Activated naive CD4-positive, alpha-beta T cell treated with anti-CD3 and anti-CD28 coated beads, Interleukin-2, amount 10 ng/mL, durations not matched to agents 7 days and 5 days (primary cell): ENCODE results near the gene BDH2.

Experiments
- CTCF ChIA-PET: fragments of 350-600 bp; sonication (Branson Sonifier 250); formaldehyde crosslinking; loops from one replicate; lab custom pipeline; 2021; ENCODE audit warnings: antibody characterized with exemption; lab: Charles Lee
- DNase-seq: peaks from one replicate; pipeline ENCODE4 v3.0.0-alpha.2; 2020
- H3K27ac Mint-ChIP-seq: one replicate; pipeline ENCODE4 v1.8.0; 2021; ENCODE audit warnings: mild to moderate bottlenecking, moderate library complexity, mixed read lengths
- H3K27me3 Mint-ChIP-seq: one replicate; pipeline ENCODE4 v1.8.0; 2021; ENCODE audit warnings: mild to moderate bottlenecking, mixed read lengths
- H3K36me3 Mint-ChIP-seq: one replicate; pipeline ENCODE4 v1.8.0; 2021; ENCODE audit warnings: mixed read lengths
- H3K4me1 Mint-ChIP-seq: one replicate; pipeline ENCODE4 v1.8.0; 2021; ENCODE audit warnings: mixed read lengths
- H3K4me3 Mint-ChIP-seq: one replicate; pipeline ENCODE4 v1.8.0; 2021; ENCODE audit warnings: mild to moderate bottlenecking, moderate library complexity, mixed read lengths
- H3K9me3 Mint-ChIP-seq: one replicate; pipeline ENCODE4 v1.8.0; 2021; ENCODE audit warnings: mixed read lengths

The BDH2 gene

GRCh38 chr4:103075435-103075893 is 24.2 kb downstream of the BDH2 start:
- Mint-ChIP-seq H3K27ac (peak overlapping the region; percentile 99), H3K4me3 (peak overlapping the region; percentile 98), H3K36me3 (peaks cover 24% of the 10 kb centered on the region), H3K27me3 (no peaks in the 10 kb centered on the region), H3K4me1 (peaks cover 52% of the 10 kb centered on the region), H3K9me3 (no peaks in the 10 kb centered on the region)
- DNase-seq, result no peak
- CTCF ChIA-PET, result interaction anchor here (0.7 to 3.0 kb wide), 4 partner anchors 16 to 46 kb away, joined by 3 to 16 read pairs (median 4); no protein-coding TSS in a partner anchor

- DNase-seq, result no peak
- H3K27ac Mint-ChIP-seq, result peak overlapping the region; percentile 99
- peaks cover 52% of the 10 kb centered on the region for H3K4me1 Mint-ChIP-seq
- CTCF ChIA-PET, result interaction anchor here (0.6 to 3.0 kb wide), 4 partner anchors 10 to 45 kb away, joined by 3 to 16 read pairs (median 4); no protein-coding TSS in a partner anchor
- H3K9me3 Mint-ChIP-seq, result no peaks in the 10 kb centered on the region
- no peaks in the 10 kb centered on the region for H3K27me3 Mint-ChIP-seq
- peaks cover 24% of the 10 kb centered on the region for H3K36me3 Mint-ChIP-seq
- H3K4me3 Mint-ChIP-seq, result peak overlapping the region; percentile 98
Measured at GRCh38 chr4:103074744-103075434, 24.7 kb downstream of the BDH2 start.

DNA sequence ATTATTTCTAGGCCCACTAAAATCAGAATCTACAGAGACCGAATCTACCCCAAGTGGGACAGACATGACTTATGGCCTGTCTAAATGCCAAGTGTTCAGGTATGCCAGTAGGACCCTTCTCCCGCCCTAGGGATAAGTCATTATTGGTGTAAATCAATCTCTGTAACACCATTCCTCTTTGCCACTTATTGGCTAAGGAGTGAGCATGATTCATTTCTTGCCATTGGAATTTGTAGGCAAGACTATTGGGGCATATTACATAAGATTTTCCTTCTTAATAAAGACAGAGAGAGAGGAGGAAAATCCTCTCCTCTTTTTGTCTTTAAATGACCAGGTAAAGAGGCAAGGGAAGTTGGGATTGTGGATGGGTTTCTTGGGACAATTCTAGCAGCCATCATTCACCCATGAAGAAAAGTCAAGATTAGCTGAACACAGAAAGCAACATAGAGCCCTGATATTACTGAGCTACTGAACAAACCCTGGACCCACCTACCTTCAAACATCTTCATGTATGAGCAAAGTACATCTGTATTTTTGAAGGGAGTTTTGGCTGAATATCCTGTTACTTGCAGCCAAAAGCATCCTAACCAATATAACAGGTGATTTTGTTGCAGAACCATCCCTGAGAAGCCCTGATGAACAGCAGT is 25.7 kb downstream of the BDH2 start:
- H3K27ac Mint-ChIP-seq, result no peak overlapping the region
- H3K4me3 Mint-ChIP-seq, result peak overlapping the region; percentile 98
- DNase-seq, result no peak
- CTCF ChIA-PET, result interaction anchor here (3.0 kb wide), 1 partner anchor 28 kb away, joined by 16 read pairs; no protein-coding TSS in a partner anchor
- H3K27me3 Mint-ChIP-seq, result no peaks in the 10 kb centered on the region
- peaks cover 47% of the 10 kb centered on the region for H3K4me1 Mint-ChIP-seq
- no peaks in the 10 kb centered on the region for H3K9me3 Mint-ChIP-seq
- peaks cover 23% of the 10 kb centered on the region for H3K36me3 Mint-ChIP-seq

GRCh38 chr4:103067841-103068547 is 31.6 kb downstream of the BDH2 start:
- Mint-ChIP-seq H3K27me3 (no peaks in the 10 kb centered on the region), H3K9me3 (no peaks in the 10 kb centered on the region), H3K27ac (no peak overlapping the region), H3K4me1 (peaks cover 12% of the 10 kb centered on the region), H3K4me3 (no peak overlapping the region), H3K36me3 (peaks cover 35% of the 10 kb centered on the region)
- no peak for DNase-seq
- CTCF ChIA-PET, result no interaction called here

- no peak overlapping the region for H3K4me3 Mint-ChIP-seq
- CTCF ChIA-PET, result interaction anchor here (0.7 to 1.8 kb wide), 3 partner anchors 10 to 32 kb away, joined by 3 to 6 read pairs (median 5); no protein-coding TSS in a partner anchor
- H3K36me3 Mint-ChIP-seq, result peaks cover 38% of the 10 kb centered on the region
- no peaks in the 10 kb centered on the region for H3K9me3 Mint-ChIP-seq
- H3K27ac Mint-ChIP-seq, result no peak overlapping the region
- DNase-seq, result no peak
- H3K27me3 Mint-ChIP-seq, result no peaks in the 10 kb centered on the region
- H3K4me1 Mint-ChIP-seq, result peaks cover 3% of the 10 kb centered on the region
Measured at GRCh38 chr4:103060453-103061148, 39.0 kb downstream of the BDH2 start.

GRCh38 chr4:103054030-103054429 is 45.6 kb downstream of the BDH2 start:
- Mint-ChIP-seq H3K27me3 (no peaks in the 10 kb centered on the region), H3K4me1 (peaks cover 3% of the 10 kb centered on the region), H3K4me3 (no peak overlapping the region), H3K9me3 (peaks cover 3% of the 10 kb centered on the region), H3K27ac (no peak overlapping the region), H3K36me3 (peaks cover 21% of the 10 kb centered on the region)
- CTCF ChIA-PET, result no interaction called here
- no peak for DNase-seq

GRCh38 chr4:103052779-103053178 is 46.9 kb downstream of the BDH2 start:
- peaks cover 3% of the 10 kb centered on the region for H3K4me1 Mint-ChIP-seq
- peaks cover 28% of the 10 kb centered on the region for H3K36me3 Mint-ChIP-seq
- H3K27me3 Mint-ChIP-seq, result no peaks in the 10 kb centered on the region
- no peak overlapping the region for H3K4me3 Mint-ChIP-seq
- H3K9me3 Mint-ChIP-seq, result peaks cover 3% of the 10 kb centered on the region
- no peak for DNase-seq
- CTCF ChIA-PET, result interaction anchor here (0.6 kb wide), 1 partner anchor 23 kb away, joined by 3 read pairs; no protein-coding TSS in a partner anchor
- no peak overlapping the region for H3K27ac Mint-ChIP-seq

DNA sequence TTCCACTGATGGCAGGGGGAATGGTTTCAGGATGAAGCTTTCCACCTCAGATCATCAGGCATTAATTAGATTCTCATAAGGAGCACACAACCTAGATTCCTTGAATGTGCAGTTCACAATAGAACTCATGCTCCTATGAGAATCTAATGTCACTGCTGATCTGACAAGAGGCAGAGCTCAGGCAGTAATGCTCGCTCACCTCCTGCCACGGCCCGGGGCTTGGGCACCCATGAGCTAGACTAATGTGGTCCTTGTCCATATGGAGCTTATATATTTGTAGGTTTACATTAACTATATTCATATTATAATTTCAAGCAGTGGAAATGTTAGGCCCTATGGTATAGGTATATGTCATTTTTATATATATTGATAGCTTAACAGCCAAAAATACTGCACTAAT is 47.5 kb downstream of the BDH2 start:
- CTCF ChIA-PET, result interaction anchor here (0.8 to 1.4 kb wide), 3 partner anchors 9 to 39 kb away, joined by 3 to 5 read pairs (median 5); no protein-coding TSS in a partner anchor
- H3K36me3 Mint-ChIP-seq, result peaks cover 32% of the 10 kb centered on the region
- H3K27ac Mint-ChIP-seq, result no peak overlapping the region

DNA sequence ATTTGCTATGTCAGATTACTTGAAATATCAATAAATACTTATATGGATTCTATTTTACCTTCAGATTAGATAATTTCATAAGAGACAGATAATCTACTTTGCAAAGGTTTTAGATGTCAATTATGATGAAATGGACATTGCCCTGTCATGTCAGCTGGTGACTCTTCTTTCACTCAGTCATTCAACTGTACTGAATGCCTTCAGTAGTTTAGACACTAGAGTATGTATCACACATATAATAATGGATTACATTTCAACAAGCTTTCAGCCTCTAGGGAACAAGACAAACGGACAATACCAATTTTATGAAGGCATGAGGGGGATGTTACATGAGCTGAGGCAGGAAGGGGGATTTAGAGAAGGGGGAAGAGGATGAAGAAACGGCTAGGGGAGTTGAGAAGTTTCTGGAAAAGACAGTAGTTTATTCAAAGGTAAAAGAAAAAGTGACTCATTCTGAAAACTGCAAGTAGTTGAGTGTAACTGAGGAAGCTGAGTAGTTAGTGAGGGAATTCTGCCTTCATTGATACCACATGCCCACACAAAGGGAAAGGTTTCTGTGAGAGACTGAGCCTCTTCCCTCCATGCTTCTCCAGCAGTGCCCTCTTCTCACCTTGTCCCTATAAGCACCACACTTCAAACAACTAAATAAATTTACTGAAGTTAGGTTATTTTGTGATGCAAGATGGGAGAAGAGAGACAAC is 48.7 kb downstream of the BDH2 start:
- Mint-ChIP-seq H3K36me3 (peaks cover 38% of the 10 kb centered on the region), H3K27ac (peak overlapping the region; percentile 6)
- DNase-seq, result no peak

More for the DNA sequence above, 47.5 kb downstream of the BDH2 start:
- no peak for DNase-seq
- H3K4me3 Mint-ChIP-seq, result no peak overlapping the region
- H3K4me1 Mint-ChIP-seq, result peaks cover 3% of the 10 kb centered on the region
- no peaks in the 10 kb centered on the region for H3K27me3 Mint-ChIP-seq
- H3K9me3 Mint-ChIP-seq, result peaks cover 5% of the 10 kb centered on the region

GRCh38 chr4:103046416-103047290 is 53.0 kb downstream of the BDH2 start:
- peaks cover 38% of the 10 kb centered on the region for H3K36me3 Mint-ChIP-seq
- H3K9me3 Mint-ChIP-seq, result peaks cover 2% of the 10 kb centered on the region
- no peak overlapping the region for H3K27ac Mint-ChIP-seq
- peak; percentile 50 for DNase-seq
- no peaks in the 10 kb centered on the region for H3K27me3 Mint-ChIP-seq
- H3K4me3 Mint-ChIP-seq, result no peak overlapping the region
- peaks cover 7% of the 10 kb centered on the region for H3K4me1 Mint-ChIP-seq
- CTCF ChIA-PET, result interaction anchor here (0.6 to 6.0 kb wide), 14 partner anchors 9 to 235 kb away, joined by 3 to 62 read pairs (median 4); partner anchors contain the start of genes BDH2 and SLC9B2

More for the DNA sequence above, 48.7 kb downstream of the BDH2 start:
- no peak overlapping the region for H3K4me3 Mint-ChIP-seq
- CTCF ChIA-PET, result interaction anchor here (0.9 to 1.4 kb wide), 4 partner anchors 8 to 40 kb away, joined by 3 to 5 read pairs (median 5); no protein-coding TSS in a partner anchor
- H3K4me1 Mint-ChIP-seq, result peaks cover 7% of the 10 kb centered on the region
- H3K9me3 Mint-ChIP-seq, result peaks cover 5% of the 10 kb centered on the region
- no peaks in the 10 kb centered on the region for H3K27me3 Mint-ChIP-seq

DNA sequence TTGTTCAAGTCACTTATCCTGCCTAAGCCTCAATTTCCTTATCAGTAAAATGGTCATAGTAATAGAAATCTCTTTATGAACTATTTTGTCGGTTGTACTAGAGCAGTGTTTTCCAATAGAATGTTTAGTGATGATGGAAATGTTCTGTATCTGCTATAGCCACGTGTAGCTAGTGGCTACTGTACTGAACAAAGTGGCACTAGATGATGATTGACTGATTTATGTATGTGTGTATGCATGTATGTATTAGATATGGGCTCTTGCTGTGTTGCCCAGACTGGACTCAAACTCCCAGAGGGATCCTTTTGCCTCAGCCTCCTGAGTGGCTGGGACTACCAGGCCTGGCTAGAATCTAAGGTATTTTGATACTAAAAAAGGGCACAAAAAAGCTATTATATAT is 55.5 kb downstream of the BDH2 start:
- Mint-ChIP-seq H3K36me3 (peaks cover 31% of the 10 kb centered on the region), H3K4me1 (peaks cover 4% of the 10 kb centered on the region), H3K27me3 (no peaks in the 10 kb centered on the region), H3K4me3 (no peak overlapping the region), H3K27ac (no peak overlapping the region), H3K9me3 (peaks cover 2% of the 10 kb centered on the region)
- no peak for DNase-seq
- CTCF ChIA-PET, result interaction anchor here (0.8 to 6.0 kb wide), 7 partner anchors 16 to 55 kb away, joined by 3 to 62 read pairs (median 4); partner anchors contain the start of genes BDH2 and SLC9B2

DNA sequence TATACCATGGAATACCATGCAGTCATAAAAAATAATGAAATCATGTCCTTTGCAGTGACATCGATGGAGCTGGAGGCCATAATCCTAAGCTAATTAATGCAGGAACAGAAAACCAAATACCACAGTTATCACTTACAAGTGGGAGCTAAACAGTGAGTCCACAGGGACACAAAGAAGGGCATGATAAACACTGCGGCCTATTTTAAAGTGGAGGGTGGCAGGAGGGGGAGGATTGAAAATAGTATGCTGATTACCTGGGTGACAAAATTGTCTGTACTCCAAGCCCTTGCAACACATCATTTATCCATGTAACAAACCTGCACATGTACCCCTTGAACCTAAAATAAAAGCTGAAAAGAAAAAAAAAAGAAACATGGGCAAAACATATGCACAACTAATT is 63.5 kb downstream of the BDH2 start:
- CTCF ChIA-PET, result no interaction called here
- Mint-ChIP-seq H3K9me3 (peaks cover 2% of the 10 kb centered on the region), H3K27ac (no peak overlapping the region), H3K36me3 (peaks cover 32% of the 10 kb centered on the region), H3K4me3 (no peak overlapping the region), H3K4me1 (peaks cover 26% of the 10 kb centered on the region), H3K27me3 (no peaks in the 10 kb centered on the region)
- no peak for DNase-seq
